ENCODE measurements around the gene GHR.

GRCh38 chr5:42520957-42521356, 97.7 kb downstream of the GHR start:
- TF ChIP-seq POLR2AphosphoS5 (IDR thresholded peaks at IDR 0.05; ENCODE audit: borderline replicate concordance, low read depth, low read length) (no peak), EZH2 (IDR thresholded peaks at IDR 0.05) (no peak)

Measured in SK-N-MC (cell line).